ENCODE measurements around the gene IPO8. TPM values are rescaled to one million over a fixed set of nuclear protein-coding genes. Genes with fewer than 3 reads are reported as not detected.

The IPO8 gene
- 9.0 and 10.1 TPM in 2 replicates for polyA plus RNA-seq

DNA sequence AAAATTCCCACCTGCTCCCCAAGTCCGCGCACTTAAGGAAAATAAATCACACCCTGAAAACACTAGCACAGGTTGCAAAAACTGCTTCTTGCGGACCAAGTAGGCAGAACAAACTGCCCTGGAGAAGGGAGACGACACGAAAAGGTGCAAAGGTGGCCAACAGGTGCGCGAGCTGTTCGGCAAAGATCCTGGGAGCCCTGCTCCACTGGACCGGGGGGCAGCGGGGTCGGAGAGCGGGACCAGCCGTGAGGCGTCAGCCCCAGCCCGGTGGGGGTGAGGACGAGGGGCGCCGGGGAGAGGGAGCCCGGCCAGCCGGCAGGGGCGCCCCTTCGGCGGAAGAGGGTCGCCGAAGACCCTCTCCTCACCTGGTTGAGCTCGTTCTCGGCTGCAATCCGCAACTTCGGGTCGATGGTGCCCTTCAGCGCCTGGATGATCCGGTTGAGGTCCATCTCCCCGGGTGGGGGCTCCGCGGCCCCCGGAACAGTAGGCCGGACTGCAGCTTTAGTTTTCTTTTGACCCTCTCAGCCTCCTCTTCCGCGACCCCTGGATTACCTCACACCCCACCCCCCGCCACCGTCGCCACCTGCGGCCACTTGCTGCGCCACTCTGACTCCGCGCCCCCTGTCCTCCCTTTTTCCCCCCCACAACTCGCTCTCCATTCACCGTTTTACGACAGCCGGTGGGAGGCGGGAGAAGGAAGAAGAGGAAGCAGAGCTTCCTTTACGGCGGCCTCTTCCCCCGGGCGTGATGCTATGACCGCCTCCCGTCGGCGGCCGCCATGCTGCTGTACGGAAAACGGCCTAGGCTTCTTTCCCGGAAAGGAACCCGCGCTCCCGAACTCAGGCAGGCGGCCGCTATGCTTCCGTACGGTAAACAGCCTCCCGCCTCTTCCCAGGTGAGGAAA lies at the start of gene IPO8:
Gene IPO8, minus strand, starts transcription at position 671 of the 904 bp plus-strand sequence. Its CDS starts 222 bp downstream, at position 449.

Other genes starting within 250 kb of the IPO8 start
- 94.7 and 97.4 TPM in 2 replicates for gene CAPRIN2, start 59.1 kb upstream of the IPO8 start, polyA plus RNA-seq
- gene TSPAN11, start 230.9 kb upstream of the IPO8 start, polyA plus RNA-seq, result 0.60 and 1.5 TPM in 2 replicates